Sciatic nerve (tissue), 2 donors: Measurements from ENCODE around the gene DSCAML1. TPM values are rescaled to one million over a fixed set of nuclear protein-coding genes. Genes with fewer than 3 reads are reported as not detected.

Experiments used
- ATAC-seq: fragments of 200-7000 bp; cut with Tn5 transposase; one replicate; pipeline ENCODE4 v1.9.1; 2020; ENCODE audit warnings: mild to moderate bottlenecking, moderate library complexity
- DNase-seq: peaks from one replicate; pipeline ENCODE4 v3.0.0-alpha.2; 2020; ENCODE audit warnings: low spot score
- intact Hi-C: fragments of 100-400 bp; cut with DNase I; formaldehyde crosslinking; loops from one replicate; pipeline ENCODE4 v1.14.2; 2022
- total RNA-seq: library from RNA; stranded (reverse); fragmentation: NEBNext Ultra II Directional; extraction: Animal tissue kit (Norgen Biotek cat#: 25700); gene quantifications from one replicate; pipeline ENCODE4 v1.2.1, GENCODE V29; 2021
- donor health status: DM: no; HTN: no; CAD: no.
- donor health status: DM: no; HTN: no; CAD: no.

Gene DSCAML1
- total RNA-seq, 1 donor from 2014 or later, result 4.2 TPM

- no peak for ATAC-seq
- DNase-seq, result no peak
- intact Hi-C loops, result no loop called here
Observed at GRCh38 chr11:117509543-117509942, 287.5 kb downstream of the DSCAML1 start.

- intact Hi-C loops, result no loop called here
- no peak for ATAC-seq
- no peak for DNase-seq
Observed at GRCh38 chr11:117506971-117507370, 290.0 kb downstream of the DSCAML1 start.

GRCh38 chr11:117505285-117505970 lies 291.6 kb downstream of the DSCAML1 start:
- DNase-seq (no peak), ATAC-seq (no peak)
- intact Hi-C loops, result no loop called here

- no peak for ATAC-seq
- intact Hi-C loops, result no loop called here
- DNase-seq, result no peak
Observed at GRCh38 chr11:117502779-117503100, 294.3 kb downstream of the DSCAML1 start.

GRCh38 chr11:117502015-117502778 lies 294.8 kb downstream of the DSCAML1 start:
- peak; percentile 24 for ATAC-seq
- intact Hi-C loops, result no loop called here
- DNase-seq, result no peak

- no peak for ATAC-seq
- intact Hi-C loops, result no loop called here
Observed at GRCh38 chr11:117501237-117501898, 295.6 kb downstream of the DSCAML1 start.

GRCh38 chr11:117498791-117499190 lies 298.2 kb downstream of the DSCAML1 start:
- no peak for DNase-seq
- ATAC-seq, result no peak
- intact Hi-C loops, result no loop called here

More at GRCh38 chr11:117501237-117501898, 295.6 kb downstream of the DSCAML1 start:
- no peak for DNase-seq

- intact Hi-C loops, result no loop called here
- ATAC-seq (no peak), DNase-seq (no peak)
Observed at GRCh38 chr11:117497206-117497951, 299.6 kb downstream of the DSCAML1 start.

- intact Hi-C loops, result no loop called here
- ATAC-seq, result no peak
- no peak for DNase-seq
Observed at GRCh38 chr11:117495357-117495756, 301.7 kb downstream of the DSCAML1 start.

GRCh38 chr11:117492578-117493251 lies 304.3 kb downstream of the DSCAML1 start:
- intact Hi-C loops, result no loop called here
- ATAC-seq (no peak), DNase-seq (no peak)

- intact Hi-C loops, result no loop called here
- ATAC-seq (no peak), DNase-seq (no peak)
Observed at GRCh38 chr11:117490911-117491310, 306.1 kb downstream of the DSCAML1 start.

GRCh38 chr11:117489999-117490679 lies 306.9 kb downstream of the DSCAML1 start:
- intact Hi-C loops, result no loop called here
- DNase-seq (no peak), ATAC-seq (no peak)

- intact Hi-C loops, result no loop called here
- DNase-seq (no peak), ATAC-seq (no peak)
Observed at GRCh38 chr11:117488996-117489952, 307.7 kb downstream of the DSCAML1 start.

GRCh38 chr11:117486059-117486458 lies 311.0 kb downstream of the DSCAML1 start:
- intact Hi-C loops, result no loop called here
- DNase-seq (no peak), ATAC-seq (no peak)

GRCh38 chr11:117484156-117484555 lies 312.9 kb downstream of the DSCAML1 start:
- intact Hi-C loops, result no loop called here
- no peak for DNase-seq
- peak; percentile 55 for ATAC-seq

- intact Hi-C loops, result no loop called here
- no peak for ATAC-seq
- no peak for DNase-seq
Observed at GRCh38 chr11:117483372-117483771, 313.6 kb downstream of the DSCAML1 start.

- intact Hi-C loops, result no loop called here
- ATAC-seq, result no peak
- DNase-seq, result no peak
Observed at GRCh38 chr11:117482881-117483280, 314.1 kb downstream of the DSCAML1 start.
